ENCODE data around the gene WNT11.

The WNT11 gene

GRCh38 chr11:76237914-76238313 is 31.6 kb upstream of the WNT11 start:
- no peak for DNase-seq (ENCODE audit: low spot score)

GRCh38 chr11:76237000-76237649 is 30.8 kb upstream of the WNT11 start:
- DNase-seq (ENCODE audit: low spot score), result no peak

- peak; percentile 70 for DNase-seq (ENCODE audit: low spot score)
These were observed 30.0 kb upstream of the WNT11 start for GRCh38 chr11:76236092-76236999.

GRCh38 chr11:76235233-76236091 is 29.2 kb upstream of the WNT11 start:
- peak; percentile 98 for DNase-seq (ENCODE audit: low spot score)

GRCh38 chr11:76234416-76235232 is 28.3 kb upstream of the WNT11 start:
- no peak for DNase-seq (ENCODE audit: low spot score)

GRCh38 chr11:76234021-76234415 is 27.7 kb upstream of the WNT11 start:
- no peak for DNase-seq (ENCODE audit: low spot score)

- DNase-seq (ENCODE audit: low spot score), result no peak
These were observed 27.1 kb upstream of the WNT11 start for GRCh38 chr11:76233196-76233921.

GRCh38 chr11:76232026-76232665 is 25.8 kb upstream of the WNT11 start:
- no peak for DNase-seq (ENCODE audit: low spot score)

GRCh38 chr11:76231121-76231738 is 24.9 kb upstream of the WNT11 start:
- no peak for DNase-seq (ENCODE audit: low spot score)

GRCh38 chr11:76230392-76230791 is 24.1 kb upstream of the WNT11 start:
- DNase-seq (ENCODE audit: low spot score), result peak; percentile 39

- DNase-seq (ENCODE audit: low spot score), result no peak
These were observed 23.5 kb upstream of the WNT11 start for GRCh38 chr11:76229690-76230240.

GRCh38 chr11:76228875-76229149 is 22.5 kb upstream of the WNT11 start:
- no peak for DNase-seq (ENCODE audit: low spot score)

- no peak for DNase-seq (ENCODE audit: low spot score)
These were observed 22.0 kb upstream of the WNT11 start for GRCh38 chr11:76228071-76228874.

- no peak for DNase-seq (ENCODE audit: low spot score)
These were observed 20.3 kb upstream of the WNT11 start for GRCh38 chr11:76226626-76227025.

GRCh38 chr11:76225122-76225611 is 18.9 kb upstream of the WNT11 start:
- peak; percentile 64 for DNase-seq (ENCODE audit: low spot score)

- no peak for DNase-seq (ENCODE audit: low spot score)
These were observed 18.3 kb upstream of the WNT11 start for GRCh38 chr11:76224461-76225121.

- no peak for DNase-seq (ENCODE audit: low spot score)
These were observed 15.1 kb upstream of the WNT11 start for GRCh38 chr11:76221365-76221764.

GRCh38 chr11:76219243-76219642 is 12.9 kb upstream of the WNT11 start:
- no peak for DNase-seq (ENCODE audit: low spot score)
